ENCODE results near the gene UBE2O.
A peak's percentile ranks its signal among the peaks of the same experiment; 100 is the strongest.

Gene UBE2O

DNA sequence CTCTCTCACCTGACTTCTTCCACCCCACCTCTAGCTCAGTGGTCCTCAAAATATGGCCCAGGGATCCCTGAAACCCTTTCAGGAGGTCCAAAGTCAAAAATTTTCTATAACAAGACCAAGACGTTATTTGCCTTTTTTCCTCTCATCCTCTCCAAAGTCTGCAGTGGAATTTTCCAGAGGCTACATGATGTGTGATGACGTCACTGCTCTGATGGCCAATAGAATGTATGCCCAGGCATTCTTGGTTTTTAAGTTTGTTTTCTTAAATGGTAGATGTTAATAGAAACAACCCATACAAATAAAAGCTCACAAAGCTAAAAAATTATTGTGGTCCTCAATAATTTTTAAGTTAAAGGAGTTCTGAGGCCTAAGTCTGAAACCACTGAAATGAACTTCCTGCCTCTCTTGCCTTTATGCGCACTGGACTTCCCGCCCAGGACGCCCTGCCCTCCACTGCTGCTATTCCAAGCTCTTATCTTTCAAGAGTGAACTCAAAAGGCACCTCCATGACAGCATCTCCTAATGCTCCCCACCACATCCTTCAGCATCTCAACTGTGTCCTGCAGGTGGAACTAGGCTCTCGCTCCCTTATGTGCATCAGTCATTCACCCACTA is 13.5 kb downstream of the UBE2O start:
- DNase-seq (ENCODE audit: low spot score) = peak; percentile 13

DNA sequence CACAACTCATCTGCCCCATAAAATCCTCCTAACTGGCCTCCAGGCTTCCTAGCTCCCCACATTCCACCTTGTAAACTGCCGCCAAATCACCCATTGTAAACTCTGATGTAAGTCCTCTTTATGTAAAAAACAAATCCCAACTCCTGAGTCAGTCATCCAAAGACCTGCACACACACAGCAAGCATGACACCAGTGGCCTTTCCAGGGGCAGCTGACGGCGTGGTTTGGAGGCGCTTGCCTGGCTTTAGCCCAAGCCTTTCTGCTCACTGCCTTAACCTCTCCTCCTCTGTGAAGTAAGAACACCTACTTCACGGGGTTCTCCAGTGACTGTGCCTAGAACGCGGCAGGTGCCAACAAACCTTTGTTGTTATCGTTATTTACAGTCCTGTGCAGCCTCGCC is 14.0 kb downstream of the UBE2O start:
- DNase-seq (ENCODE audit: low spot score) = no peak

DNA sequence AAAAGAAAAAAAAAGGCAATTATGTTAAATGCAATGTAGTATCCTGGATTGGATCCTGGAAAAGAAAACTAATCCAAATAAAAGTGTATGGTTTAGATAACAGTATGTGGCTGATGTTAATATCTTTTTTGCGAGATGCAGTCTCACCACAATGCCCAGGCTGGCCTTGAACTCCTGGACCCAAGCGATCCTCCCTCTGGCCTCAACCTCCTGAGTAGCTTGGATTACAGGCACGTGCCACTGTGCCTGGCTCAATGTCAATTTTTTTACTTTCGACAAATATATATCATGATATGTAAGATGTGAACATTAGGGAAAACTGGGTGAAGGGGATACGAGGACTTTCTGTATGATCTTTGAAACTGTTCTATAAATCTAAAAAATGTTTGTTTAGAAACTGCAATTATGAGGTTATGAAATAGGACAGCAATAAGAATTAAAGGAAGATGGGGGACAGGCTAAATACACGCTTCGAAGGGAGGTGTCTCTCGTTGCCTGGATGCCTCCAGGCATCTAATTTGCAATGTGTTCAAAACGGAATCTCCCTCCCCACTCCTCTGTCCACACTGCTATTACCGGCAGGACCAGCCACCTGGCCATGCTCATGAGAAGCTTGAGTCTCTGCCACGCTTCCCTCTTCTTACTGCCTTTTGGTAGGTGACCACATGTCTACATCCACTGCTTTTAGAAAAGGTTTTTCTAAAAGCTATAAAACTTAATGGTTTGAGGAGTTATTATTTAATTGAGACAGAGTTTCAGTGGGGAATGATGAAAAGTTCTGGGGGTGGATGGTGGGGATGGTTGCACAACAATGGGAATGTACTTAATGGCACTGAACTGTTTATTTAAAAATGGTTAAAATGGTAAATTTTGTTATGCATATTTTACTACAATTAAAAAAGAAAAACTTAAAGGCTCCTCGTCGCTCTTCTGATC is 15.2 kb downstream of the UBE2O start:
- no peak for DNase-seq (ENCODE audit: low spot score)

DNA sequence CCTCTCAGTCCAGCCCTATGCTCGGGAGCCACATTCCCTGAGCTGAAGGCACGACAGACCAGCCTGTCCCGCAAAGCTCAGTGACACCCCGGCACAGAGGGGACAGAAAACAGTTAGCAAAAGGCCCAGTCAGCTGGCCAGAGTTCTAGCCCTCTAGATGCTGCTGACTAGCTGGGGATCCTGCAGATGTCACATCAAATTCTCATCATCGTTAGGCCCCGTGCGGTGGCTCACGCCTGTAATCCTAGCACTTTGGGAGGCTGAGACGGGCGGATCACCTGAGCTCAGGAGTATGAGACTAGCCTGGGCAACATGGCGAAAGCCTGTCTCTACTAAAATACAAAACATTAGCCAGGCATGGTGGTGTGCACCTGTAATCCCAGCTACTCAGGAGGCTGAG is 17.2 kb downstream of the UBE2O start:
- DNase-seq (ENCODE audit: low spot score) = no peak

DNA sequence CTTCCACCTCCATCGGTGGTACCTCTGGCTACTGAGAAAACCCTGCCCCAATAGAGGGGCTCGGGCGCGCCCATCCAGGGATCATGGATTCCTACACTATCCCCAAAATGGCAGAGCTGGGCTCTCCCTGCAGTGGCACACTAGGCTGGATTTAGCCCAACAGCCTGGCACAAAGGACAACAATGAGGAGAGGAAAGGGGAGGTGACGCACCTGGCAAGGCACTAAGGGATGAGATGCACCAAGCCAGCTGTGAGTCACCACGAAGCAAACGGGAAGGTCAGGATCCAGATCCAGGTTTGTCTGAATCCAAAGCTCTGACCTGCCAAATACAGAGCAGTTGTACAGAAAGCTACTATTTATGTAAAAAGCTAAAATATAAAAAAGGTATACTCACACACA is 18.1 kb downstream of the UBE2O start:
- DNase-seq (ENCODE audit: low spot score) = no peak

DNA sequence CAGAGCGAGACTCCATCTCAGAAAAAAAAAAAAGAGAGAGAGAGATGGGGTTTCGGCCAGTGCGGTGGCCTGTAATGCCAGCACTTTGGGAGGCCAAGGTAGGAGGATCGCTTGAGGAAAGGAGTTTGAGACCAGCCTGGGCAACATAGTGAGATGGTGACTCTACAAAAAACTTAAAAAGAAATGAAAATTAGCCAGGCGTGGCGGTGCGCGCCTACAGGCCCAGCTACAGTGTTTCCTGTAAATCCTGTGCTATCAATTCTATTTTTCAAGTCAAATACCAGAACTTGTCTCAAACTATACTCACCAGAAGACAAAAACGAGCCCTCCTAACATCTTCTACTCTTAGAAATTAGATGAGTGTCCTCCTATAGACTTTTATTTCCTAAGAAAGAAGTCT is 19.3 kb downstream of the UBE2O start:
- no peak for DNase-seq (ENCODE audit: low spot score)

DNA sequence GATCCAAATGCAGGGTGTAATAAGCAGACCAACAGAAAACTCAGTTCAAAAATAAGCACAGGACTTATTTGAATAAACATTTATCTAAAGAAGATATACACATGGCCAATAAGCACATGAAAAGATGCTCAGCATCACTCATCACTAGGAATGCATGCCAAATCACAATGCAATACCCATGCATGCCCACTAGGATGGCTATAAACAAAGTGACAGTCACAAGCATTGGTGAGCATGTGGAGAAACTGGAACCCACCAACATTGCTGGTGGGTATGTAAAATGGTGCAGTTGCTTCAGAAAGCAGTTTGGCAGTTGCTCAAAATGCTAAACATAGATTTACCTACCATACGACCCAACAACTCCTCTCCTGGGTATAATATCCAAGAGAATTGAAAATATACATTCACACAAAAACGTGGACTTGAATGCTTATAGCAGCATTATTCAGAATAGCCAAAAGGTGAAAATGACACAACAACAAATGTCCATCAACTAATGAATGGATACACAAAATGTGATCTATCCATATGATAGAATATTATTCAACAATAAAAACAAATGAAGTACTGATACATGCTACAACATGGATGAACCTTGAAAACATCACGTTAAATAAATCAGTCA is 20.1 kb downstream of the UBE2O start:
- peak; percentile 38 for DNase-seq (ENCODE audit: low spot score)

DNA sequence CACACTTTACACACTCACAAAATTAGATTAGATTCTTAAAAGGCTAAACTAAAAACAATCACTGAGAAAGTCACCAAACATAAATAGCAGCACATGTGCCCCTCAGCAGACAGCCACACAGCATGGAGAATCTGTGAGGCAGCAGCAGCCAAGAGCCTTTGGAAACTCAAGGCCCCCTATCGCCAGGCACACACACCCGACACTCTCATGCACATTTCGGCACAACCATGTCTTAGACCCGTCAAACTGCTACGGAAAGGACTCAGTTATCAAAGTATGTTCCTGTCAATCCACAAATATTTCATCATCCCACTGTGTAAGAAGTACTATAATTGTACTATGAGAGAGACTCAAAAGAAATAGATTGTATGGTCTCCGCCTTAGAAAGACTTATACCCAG is 20.9 kb downstream of the UBE2O start:
- DNase-seq (ENCODE audit: low spot score) = no peak

DNA sequence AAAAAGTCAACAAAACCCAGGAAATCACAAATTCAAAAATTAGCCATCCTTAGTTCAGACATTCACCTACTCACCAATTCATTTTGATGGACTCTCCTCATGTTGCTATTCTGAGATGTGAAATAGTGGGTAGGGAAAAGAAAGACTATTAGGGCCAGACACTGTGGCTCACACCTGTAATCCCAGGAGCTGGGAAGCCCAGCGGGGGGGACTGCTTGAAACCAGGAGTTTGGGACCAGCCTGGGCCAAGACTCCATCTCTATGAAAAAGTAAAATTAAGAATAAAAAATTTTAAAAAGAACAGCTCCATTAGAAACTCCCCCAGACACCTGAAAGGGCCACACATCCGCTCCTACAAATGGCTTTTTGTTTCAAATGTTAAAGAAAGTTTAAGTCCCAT is 21.4 kb downstream of the UBE2O start:
- no peak for DNase-seq (ENCODE audit: low spot score)

DNA sequence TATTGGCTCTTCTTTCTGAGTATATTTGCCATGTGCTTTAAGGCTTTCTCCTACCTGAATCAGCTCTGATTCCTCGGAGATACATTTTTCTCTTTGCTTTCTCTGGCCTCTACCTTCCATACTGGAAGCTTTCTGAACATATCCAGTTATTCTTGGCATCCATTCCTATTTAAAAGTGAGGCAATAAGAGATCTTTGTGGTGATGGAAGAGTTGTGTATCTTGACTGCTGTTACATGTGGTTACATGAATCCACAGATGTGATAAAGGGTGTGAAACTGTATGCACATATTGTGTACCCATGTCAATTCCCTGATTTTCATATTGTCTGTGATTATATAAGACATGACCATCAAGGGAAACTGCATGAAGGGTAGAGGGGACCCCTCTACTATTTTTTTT is 24.4 kb downstream of the UBE2O start:
- DNase-seq (ENCODE audit: low spot score) = no peak

DNA sequence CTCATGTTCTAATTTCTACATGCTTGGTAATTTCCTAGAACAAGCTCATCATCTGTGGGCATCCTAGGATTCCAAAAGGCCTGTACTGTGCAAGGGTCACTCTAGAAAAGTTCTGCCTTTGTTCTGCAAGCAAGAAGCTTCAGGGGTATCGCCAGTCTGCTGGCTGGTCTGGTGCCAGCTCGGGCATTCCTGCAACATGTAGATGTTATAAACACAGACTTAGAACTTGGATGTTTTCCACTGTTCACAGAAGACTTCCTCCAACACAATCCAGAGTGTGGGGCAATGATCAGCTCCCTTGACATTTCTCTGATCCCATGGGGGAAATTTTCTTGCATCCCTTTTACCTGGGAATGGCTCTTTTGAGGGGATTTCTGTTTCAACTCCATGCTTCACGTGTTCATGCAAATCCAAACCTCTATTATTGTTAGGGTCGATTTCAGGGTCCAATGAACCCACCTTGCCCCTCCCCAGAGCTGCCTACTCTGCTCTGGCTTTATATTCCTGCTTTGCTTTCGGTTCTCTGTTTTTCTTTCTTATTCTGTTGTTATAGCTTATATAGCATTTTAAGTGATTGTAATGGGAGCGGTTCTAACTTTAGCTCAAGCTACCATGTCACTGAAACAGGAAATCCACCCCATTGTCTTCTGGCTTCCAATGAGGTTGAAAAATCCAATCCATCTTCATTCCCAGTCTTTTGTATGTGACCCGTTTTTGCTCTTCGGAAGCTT is 25.3 kb downstream of the UBE2O start:
- no peak for DNase-seq (ENCODE audit: low spot score)

DNA sequence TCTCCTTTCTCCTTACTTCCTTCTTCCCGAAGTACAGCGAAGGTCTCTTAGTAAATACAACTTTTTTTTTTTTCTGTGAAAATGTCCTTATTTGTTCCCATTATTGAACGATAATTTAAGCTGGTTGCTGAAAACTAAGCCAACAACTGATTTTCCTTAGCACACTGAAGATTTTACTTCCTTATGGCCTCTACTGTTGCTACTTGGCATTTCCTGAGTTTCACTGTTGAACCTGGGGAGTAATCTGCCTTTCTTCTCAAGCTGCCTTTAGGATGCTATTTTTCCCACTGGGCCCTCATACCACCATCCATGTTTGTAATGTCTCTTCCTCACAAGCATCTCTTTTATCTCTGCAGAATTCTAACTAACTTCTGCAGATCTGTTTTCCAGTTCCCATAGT is 26.1 kb downstream of the UBE2O start:
- DNase-seq (ENCODE audit: low spot score) = no peak

DNA sequence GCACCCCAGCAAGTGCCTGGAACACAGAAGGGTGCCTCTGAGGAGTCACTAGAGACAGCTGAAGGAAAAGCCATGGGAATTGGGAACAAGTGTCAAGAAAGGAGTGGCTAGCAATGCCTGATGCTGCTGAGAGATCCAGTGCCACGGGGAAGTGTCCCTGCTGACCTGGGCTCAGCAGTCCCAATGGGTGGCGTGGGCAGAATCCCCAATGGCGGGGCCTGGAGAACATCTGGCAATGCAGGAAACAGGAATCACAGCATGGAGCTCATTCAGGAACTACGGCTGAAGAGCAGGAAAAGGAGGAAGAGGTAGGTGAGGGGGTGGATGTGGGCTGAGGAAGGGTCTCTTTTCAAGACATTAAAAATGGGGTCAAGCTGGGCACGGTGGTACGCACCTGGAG is 30.1 kb downstream of the UBE2O start:
- DNase-seq (ENCODE audit: low spot score) = no peak

DNA sequence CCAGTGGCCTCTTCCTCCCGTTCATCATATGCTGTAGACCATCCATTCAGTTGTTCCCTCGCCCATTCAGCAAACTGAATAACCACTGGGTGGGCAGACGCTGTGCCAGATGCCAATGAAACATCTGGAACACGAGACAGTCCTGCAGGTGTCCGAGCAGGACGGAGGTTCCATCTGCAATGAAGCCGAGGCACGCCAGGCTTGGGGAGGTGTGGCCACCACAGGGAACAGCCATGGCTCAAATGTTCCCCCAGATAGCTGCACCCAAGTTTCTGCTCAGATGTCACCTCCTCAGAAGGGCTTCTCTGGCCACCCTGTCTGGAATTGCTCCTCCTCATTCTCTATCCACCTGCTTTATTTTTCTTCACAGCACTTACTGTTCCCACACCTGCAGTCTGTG is 30.5 kb downstream of the UBE2O start:
- DNase-seq (ENCODE audit: low spot score) = no peak

DNA sequence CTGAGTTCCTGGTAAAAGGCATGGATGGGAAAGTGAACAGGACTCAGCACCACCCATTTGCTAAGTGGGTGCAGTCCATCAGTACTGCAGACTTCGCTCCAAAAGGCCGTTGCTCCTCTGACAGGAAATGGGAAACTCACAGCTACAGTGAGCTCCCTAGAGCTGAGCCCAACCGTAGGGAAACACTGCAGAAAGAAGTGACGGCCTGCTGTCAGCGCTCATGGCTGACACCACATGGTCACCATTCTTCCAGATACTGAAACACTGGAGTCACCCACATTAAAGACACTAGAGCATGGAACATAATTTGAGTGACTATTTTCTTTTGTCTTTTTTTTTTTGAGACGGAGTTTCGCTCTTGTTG is 31.9 kb downstream of the UBE2O start:
- DNase-seq (ENCODE audit: low spot score) = no peak

DNA sequence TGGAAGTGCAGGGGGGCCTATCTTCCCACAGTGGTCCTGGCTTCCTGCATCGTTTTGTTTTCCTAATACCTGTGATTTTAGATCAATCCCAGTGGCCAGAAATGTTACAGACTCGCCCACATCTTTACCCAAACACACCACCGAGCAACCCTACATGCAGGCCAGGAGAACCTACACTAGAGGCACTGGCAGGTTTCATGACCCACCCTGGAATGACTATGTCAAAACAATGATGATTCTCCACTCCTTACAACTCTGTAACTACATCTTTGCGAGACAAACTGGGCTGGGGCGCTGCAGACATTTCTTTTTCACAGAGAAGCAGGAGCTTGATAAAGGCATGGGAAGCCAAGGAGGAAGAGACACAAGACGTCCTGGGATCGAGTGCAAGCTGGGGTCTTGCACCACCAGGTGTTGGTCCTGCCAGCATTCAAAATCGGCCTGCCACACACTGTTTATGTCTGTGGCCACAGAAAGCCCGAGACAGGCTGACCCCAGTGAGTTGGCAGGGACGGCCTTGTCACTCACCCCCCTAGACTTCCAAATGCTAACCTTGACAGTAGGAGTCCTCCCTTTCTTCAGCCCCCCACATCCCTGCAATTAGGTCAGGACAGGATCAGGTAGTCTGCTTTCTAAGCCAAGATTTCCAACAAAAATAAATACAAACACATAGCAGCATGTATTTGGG is 32.5 kb downstream of the UBE2O start:
- no peak for DNase-seq (ENCODE audit: low spot score)

DNA sequence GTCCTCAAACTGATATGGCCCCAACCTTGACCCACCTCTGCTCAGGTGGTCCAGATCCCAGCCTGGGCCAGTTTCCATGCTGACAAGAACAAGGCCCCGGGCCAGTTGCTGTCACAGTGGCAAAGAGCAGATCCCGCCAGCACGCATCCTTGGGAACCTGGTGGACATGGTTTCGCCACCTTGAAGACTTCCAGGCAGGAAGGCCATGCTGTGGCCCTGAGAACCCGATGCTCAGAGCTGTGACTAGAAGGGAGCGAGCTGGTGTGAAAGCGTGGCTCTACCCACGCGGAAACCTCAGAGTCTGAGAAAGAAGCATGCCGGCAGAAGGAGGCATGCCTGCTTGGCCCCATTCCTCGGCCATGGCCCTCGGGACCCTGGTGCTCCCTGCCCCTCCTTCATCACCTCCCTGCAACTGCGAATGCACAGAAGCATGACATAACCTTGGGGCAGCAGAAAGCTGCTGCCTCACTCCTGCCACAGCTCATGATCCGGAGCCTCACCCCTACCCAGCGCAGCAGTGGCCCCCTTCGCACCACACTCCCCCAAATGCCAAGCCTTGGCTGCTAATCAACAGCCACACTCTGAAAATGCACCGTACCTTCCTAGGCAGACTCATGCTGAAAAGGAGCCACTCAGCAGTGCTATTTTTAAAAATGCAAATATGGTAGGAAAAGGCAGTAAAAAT is 33.2 kb downstream of the UBE2O start:
- DNase-seq (ENCODE audit: low spot score) = no peak

DNA sequence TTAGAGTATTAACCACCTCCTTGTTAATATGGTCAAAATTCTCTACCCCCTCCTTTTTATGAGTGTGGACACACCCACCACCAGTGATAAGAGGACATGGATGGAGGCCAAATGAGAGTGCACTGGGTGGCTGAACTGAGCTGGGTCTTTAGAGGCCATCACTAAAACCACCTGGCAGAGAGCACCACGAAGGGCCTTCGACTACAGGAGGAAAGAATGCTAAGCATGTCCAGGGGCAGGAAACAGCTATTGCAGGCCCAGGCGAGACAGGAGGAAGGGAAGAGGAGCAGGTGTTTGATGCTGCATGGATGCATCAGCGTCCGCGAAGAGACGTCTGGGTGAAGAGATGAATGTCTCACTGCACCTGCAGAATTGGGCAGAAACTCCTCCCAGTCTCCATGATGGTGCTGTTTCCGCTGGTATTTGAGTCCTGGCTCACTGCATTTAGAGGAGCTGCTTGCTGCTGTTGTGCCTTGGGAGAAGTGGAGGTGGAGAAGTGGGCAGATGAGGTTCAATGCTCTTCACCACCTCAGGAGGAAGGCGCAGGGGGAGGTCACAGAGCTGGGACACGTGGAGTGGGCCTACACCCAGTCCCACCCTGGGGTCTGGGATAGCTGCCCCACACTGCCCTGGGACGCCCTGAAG is 35.3 kb downstream of the UBE2O start:
- DNase-seq (ENCODE audit: low spot score) = peak; percentile 80

DNA sequence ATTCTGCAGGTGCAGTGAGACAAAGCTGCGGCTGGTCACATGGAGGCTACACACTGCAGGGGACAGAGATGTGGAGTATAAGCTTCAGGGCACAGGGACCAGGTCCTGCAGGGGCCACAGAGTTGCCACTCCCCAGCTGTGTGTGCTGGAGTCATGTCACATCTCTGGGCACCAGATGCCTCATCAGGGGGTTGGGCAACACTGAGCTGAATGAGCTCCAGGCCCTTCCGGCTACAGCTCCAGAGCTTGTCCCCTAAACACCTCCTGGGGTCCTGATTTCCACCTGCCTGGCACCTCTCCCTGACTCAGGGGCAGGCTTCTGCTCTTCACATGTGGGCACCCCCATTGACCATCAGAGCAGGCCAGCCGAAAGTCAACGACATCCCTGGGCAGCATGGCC is 36.1 kb downstream of the UBE2O start:
- no peak for DNase-seq (ENCODE audit: low spot score)

DNA sequence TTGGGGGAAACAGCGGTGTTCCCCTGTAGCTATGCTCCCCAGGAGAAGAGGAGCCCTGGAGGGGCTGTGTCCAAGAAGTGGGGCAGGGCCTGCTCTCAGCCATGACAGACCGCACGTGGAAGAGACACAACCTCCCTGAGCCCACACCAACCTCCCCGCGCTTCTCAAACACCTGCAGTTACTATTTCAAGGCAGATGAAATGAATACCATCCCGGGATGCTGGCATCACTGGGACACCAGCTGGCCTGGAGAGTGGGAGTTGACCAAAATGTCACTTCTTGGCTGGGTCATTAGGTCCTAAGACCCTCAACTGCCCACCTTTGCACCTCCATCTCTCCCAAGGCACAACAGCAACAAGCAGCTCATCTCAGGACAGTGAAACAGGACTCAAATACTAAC is 36.5 kb downstream of the UBE2O start:
- DNase-seq (ENCODE audit: low spot score) = no peak

DNA sequence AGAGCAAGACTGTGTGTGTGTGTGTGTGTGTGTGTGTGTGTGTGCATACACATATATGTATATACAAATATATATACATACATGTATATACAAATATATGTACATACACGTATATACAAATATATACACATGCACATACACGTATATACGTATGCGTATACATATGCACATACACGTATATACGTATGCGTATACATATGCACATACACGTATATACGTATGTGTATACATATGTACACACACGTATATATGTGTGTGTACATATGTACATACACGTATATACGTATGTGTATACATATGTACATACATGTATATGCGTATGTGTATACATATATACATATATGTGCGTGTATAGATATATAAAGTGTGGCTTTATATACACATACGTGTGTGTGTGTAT is 37.2 kb downstream of the UBE2O start:
- no peak for DNase-seq (ENCODE audit: low spot score)

Data from hematopoietic multipotent progenitor cell treated with erythropoietin and hydrocortisone succinate and interleukin-3 and kit ligand, for 17 days (in vitro differentiated cells).